ENCODE results near the gene CAMKMT.

CAMKMT gene

DNA sequence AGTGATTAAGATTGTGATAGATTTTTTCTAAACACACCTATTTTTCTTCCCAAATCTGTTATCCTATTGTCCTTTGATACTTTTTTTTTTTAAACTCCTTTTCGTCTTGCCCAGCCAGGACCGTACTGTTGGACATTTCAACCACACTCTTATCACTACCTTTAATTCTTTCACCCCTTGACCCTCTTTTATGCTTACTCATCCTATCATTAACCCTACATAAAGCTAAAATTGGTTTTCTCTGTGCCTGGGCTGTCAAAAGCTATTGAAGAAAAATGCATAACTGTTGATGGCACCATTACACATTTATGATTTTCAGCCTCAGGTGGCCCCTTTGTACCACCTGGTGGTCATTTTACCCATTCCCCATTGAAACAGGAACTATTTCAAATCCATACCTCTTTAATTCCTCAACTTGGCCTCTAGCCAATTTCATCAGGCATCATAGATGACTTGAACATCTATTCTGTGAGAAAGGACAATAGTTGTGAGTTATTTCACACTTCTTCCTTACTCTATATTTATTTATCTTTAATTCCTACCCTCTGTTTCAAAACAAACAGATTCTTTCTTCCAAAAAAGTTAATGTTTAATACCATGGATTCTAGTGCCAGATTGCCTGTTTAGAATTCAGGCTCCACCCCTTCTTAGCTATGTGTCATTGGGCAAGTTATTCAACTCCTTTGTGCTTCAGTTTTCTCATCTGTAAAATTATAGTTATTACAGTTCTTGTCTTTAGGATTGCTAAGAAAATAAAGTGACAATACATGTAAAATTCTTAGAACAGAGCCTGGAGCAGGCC is 258.6 kb downstream of the CAMKMT start:
- TF ChIP-seq, protein P1, sequence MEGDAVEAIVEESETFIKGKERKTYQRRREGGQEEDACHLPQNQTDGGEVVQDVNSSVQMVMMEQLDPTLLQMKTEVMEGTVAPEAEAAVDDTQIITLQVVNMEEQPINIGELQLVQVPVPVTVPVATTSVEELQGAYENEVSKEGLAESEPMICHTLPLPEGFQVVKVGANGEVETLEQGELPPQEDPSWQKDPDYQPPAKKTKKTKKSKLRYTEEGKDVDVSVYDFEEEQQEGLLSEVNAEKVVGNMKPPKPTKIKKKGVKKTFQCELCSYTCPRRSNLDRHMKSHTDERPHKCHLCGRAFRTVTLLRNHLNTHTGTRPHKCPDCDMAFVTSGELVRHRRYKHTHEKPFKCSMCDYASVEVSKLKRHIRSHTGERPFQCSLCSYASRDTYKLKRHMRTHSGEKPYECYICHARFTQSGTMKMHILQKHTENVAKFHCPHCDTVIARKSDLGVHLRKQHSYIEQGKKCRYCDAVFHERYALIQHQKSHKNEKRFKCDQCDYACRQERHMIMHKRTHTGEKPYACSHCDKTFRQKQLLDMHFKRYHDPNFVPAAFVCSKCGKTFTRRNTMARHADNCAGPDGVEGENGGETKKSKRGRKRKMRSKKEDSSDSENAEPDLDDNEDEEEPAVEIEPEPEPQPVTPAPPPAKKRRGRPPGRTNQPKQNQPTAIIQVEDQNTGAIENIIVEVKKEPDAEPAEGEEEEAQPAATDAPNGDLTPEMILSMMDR (IDR thresholded peaks at IDR 0.05) = no peak
- no peaks in the 10 kb centered on the region for H3K4me1 ChIP-seq (ENCODE audit: control insufficient read depth in 1 of 2, insufficient read depth in 1 of 2, low read depth in 1 of 2, low read length in 1 of 2)
- no peaks in the 10 kb centered on the region for H3K36me3 ChIP-seq
- H3K27ac ChIP-seq = no peak overlapping the region
- H3K4me3 ChIP-seq (ENCODE audit: low read depth in 1 of 2, low read length in 1 of 2) = no peak overlapping the region
- no peaks in the 10 kb centered on the region for H3K9me3 ChIP-seq
- H3K27me3 ChIP-seq = no peaks in the 10 kb centered on the region

DNA sequence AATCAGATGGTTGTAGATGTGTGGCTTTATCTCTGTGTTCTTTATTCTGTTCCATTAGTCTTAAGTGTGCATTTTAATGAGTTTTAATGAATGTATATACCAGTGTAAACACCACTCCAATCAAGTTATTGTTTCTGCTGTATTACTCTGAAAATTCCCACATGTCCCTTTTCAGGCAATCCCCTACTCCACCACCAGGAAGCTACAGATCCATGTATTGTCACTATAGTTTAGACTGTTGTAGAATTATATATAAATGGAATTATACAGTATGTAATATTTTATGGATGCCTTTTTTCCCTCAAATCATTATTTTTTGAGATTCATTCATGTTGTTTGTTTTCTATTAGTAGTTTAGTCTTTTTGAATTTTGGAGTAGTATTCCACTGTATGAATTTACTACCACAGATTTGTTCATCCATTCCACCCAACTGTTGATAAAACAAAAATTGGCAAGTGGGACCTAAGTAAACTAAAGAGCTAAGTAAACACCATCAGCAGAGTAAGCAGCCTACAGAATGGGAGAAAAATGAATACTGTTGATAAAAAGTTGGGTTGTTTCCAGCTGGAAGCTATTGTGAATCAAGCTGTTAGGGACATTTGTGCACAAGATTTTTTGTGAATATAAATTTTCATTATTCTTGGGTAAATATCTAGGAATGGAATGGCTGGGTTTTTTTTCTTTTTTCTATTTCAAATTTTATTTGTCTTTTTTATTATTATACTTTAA is 262.0 kb downstream of the CAMKMT start:
- no peaks in the 10 kb centered on the region for H3K4me1 ChIP-seq (ENCODE audit: control insufficient read depth in 1 of 2, insufficient read depth in 1 of 2, low read depth in 1 of 2, low read length in 1 of 2)
- H3K9me3 ChIP-seq = no peaks in the 10 kb centered on the region
- no peak overlapping the region for H3K27ac ChIP-seq
- no peaks in the 10 kb centered on the region for H3K36me3 ChIP-seq
- no peak overlapping the region for H3K4me3 ChIP-seq (ENCODE audit: low read depth in 1 of 2, low read length in 1 of 2)
- TF ChIP-seq, protein P1 (IDR thresholded peaks at IDR 0.05) = no peak
- no peaks in the 10 kb centered on the region for H3K27me3 ChIP-seq

DNA sequence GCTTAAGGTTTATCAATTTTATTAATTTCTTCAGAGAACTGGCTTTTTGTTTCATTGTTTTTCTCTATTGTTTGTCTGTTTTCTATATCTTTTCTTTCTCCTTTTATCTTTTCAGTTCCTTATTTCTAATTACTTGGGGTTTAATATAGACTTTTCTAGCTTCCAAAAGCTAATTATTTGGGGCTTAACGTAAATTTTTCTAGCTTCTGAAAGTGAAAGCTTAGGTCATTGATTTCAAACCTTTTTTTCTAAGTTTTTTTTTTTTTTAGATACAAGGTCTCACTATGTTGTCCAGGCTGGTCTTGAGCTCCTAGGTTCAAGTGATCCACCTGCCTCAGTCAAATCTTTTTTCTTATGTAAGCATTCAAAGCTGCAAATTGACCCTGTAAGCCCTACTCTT is 266.6 kb downstream of the CAMKMT start:
- no peak overlapping the region for H3K27ac ChIP-seq
- H3K4me3 ChIP-seq (ENCODE audit: low read depth in 1 of 2, low read length in 1 of 2) = no peak overlapping the region
- H3K4me1 ChIP-seq (ENCODE audit: control insufficient read depth in 1 of 2, insufficient read depth in 1 of 2, low read depth in 1 of 2, low read length in 1 of 2) = no peaks in the 10 kb centered on the region
- TF ChIP-seq, protein P1 (IDR thresholded peaks at IDR 0.05) = no peak
- no peaks in the 10 kb centered on the region for H3K36me3 ChIP-seq
- H3K9me3 ChIP-seq = no peaks in the 10 kb centered on the region
- no peaks in the 10 kb centered on the region for H3K27me3 ChIP-seq

DNA sequence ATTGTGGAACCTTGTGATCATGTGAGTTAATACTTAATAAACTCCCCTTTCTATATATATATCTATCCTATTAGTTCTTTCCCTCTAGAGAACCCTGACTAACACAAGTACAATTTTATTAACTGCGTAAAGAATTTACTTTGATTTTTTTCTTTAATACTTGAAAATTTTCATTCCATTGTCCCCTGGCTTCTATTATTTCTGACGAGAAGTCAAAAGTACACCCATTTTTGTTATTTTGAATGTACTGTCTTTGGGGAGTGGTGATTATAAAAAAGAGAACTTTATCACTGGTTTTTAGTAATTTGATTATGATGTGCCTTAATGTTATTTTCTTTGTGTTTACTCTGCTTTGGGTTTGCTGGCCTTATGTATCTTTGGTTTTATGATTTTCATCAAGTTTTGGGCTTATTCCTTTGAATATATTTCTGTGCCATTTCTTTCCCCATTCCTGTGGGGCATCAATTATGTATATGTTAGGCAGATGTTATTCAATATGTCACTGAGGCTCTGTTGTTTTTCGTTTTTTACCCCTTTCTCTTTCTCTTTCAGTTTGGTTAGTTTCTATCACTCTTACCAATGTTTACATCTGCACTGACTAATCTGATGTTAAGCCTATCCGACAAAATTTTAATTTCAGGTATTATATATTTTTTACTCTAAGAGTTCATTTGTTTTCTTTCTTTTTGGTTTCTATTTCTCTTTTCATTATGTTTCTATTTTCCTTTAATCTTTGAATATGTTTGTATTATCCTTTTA is 271.4 kb downstream of the CAMKMT start:
- no peaks in the 10 kb centered on the region for H3K4me1 ChIP-seq (ENCODE audit: control insufficient read depth in 1 of 2, insufficient read depth in 1 of 2, low read depth in 1 of 2, low read length in 1 of 2)
- no peak overlapping the region for H3K27ac ChIP-seq
- no peaks in the 10 kb centered on the region for H3K36me3 ChIP-seq
- no peaks in the 10 kb centered on the region for H3K9me3 ChIP-seq
- TF ChIP-seq, protein P1 (IDR thresholded peaks at IDR 0.05) = no peak
- H3K4me3 ChIP-seq (ENCODE audit: low read depth in 1 of 2, low read length in 1 of 2) = no peak overlapping the region
- no peaks in the 10 kb centered on the region for H3K27me3 ChIP-seq

DNA sequence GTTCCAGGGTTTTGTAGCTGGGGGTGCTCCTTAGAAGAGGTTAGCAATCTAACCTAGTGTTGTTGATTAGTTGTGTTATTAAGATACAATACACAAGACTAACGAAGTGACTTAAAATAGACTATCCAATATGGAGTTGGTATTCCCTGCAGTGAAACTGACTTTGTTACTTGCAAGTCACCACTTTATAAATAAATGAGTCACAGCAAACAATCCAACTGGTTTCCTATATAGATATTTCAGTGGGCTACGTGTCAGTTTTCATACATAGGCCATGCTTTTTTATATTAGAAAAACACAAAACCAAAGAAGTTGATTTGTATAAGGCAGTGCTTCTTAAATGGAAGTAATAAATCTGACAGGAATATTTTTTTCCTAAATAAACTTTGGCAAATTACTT is 274.0 kb downstream of the CAMKMT start:
- TF ChIP-seq, protein P1 (IDR thresholded peaks at IDR 0.05) = no peak
- no peaks in the 10 kb centered on the region for H3K9me3 ChIP-seq
- H3K27me3 ChIP-seq = no peaks in the 10 kb centered on the region
- H3K4me1 ChIP-seq (ENCODE audit: control insufficient read depth in 1 of 2, insufficient read depth in 1 of 2, low read depth in 1 of 2, low read length in 1 of 2) = no peaks in the 10 kb centered on the region
- H3K36me3 ChIP-seq = no peaks in the 10 kb centered on the region
- H3K27ac ChIP-seq = no peak overlapping the region
- H3K4me3 ChIP-seq (ENCODE audit: low read depth in 1 of 2, low read length in 1 of 2) = no peak overlapping the region
